ENCODE data around the gene ANKRD11. TPM values are rescaled to one million over a fixed set of nuclear protein-coding genes. Genes with fewer than 3 reads are reported as not detected.

The ANKRD11 gene
- total RNA-seq, 2 donors from 2014 or later: 118 to 159 TPM

- H3K4me3 Mint-ChIP-seq: no peak overlapping the region
- H3K4me1 Mint-ChIP-seq: no peaks in the 10 kb centered on the region
- no peak for DNase-seq
- H3K27me3 Mint-ChIP-seq (ENCODE audit: insufficient read depth): no peaks in the 10 kb centered on the region
- H3K9ac ChIP-seq (ENCODE audit: extremely low read depth, low read length, poor library complexity, severe bottlenecking): no peak overlapping the region
- H3K9me3 Mint-ChIP-seq: no peaks in the 10 kb centered on the region
- peaks cover 48% of the 10 kb centered on the region for H3K36me3 Mint-ChIP-seq (ENCODE audit: low read depth)
- no peaks in the 10 kb centered on the region for H3K9me3 ChIP-seq (ENCODE audit: control insufficient read depth, low read length)
- H3K4me3 ChIP-seq (ENCODE audit: low read length): no peak overlapping the region
- TF ChIP-seq CTCF (conservative IDR thresholded peaks at IDR 0.05): no peak
- H3K27ac Mint-ChIP-seq: no peak overlapping the region
- no peaks in the 10 kb centered on the region for H3K27me3 ChIP-seq (ENCODE audit: control insufficient read depth, insufficient read depth, low read length, poor library complexity, severe bottlenecking)
- H3K27ac ChIP-seq (ENCODE audit: low read depth, low read length): no peak overlapping the region
- 93 to 96% methylated on average over 7 to 8 of the region's 9 CpGs for WGBS, 2 experiments (ENCODE audit: insufficient coverage in 1 of 2, insufficient read length in 1 of 2)
- no peaks in the 10 kb centered on the region for H3K4me1 ChIP-seq (ENCODE audit: control insufficient read depth, insufficient read depth, low read length)
- peaks cover 56% of the 10 kb centered on the region for H3K36me3 ChIP-seq (ENCODE audit: control insufficient read depth, insufficient read depth, low read length)
These were observed 22.1 kb upstream of the ANKRD11 start for GRCh38 chr16:89512453-89512852.

- H3K9me3 Mint-ChIP-seq: no peaks in the 10 kb centered on the region
- Histone ChIP-seq H3K9me3 (ENCODE audit: control insufficient read depth, low read length) (no peaks in the 10 kb centered on the region), H3K4me1 (ENCODE audit: control insufficient read depth, insufficient read depth, low read length) (no peaks in the 10 kb centered on the region), H3K36me3 (ENCODE audit: control insufficient read depth, insufficient read depth, low read length) (peaks cover 47% of the 10 kb centered on the region), H3K27me3 (ENCODE audit: control insufficient read depth, insufficient read depth, low read length, poor library complexity, severe bottlenecking) (no peaks in the 10 kb centered on the region), H3K27ac (ENCODE audit: low read depth, low read length) (no peak overlapping the region), H3K9ac (ENCODE audit: extremely low read depth, low read length, poor library complexity, severe bottlenecking) (no peak overlapping the region), H3K4me3 (ENCODE audit: low read length) (no peak overlapping the region)
- H3K27me3 Mint-ChIP-seq (ENCODE audit: insufficient read depth): no peaks in the 10 kb centered on the region
- WGBS, 2 experiments (ENCODE audit: insufficient coverage in 1 of 2, insufficient read length in 1 of 2): 92 to 100% methylated on average over 6 to 8 of the region's 8 CpGs
- H3K36me3 Mint-ChIP-seq (ENCODE audit: low read depth): peaks cover 39% of the 10 kb centered on the region
- H3K4me3 Mint-ChIP-seq: no peak overlapping the region
- H3K4me1 Mint-ChIP-seq: peaks cover 4% of the 10 kb centered on the region
- no peak overlapping the region for H3K27ac Mint-ChIP-seq
- no peak for DNase-seq
- no peak for TF ChIP-seq CTCF (conservative IDR thresholded peaks at IDR 0.05)
These were observed 21.0 kb upstream of the ANKRD11 start for GRCh38 chr16:89511374-89511773.

GRCh38 chr16:89510526-89510925 is 20.2 kb upstream of the ANKRD11 start:
- H3K36me3 ChIP-seq (ENCODE audit: control insufficient read depth, insufficient read depth, low read length): peaks cover 40% of the 10 kb centered on the region
- H3K9me3 Mint-ChIP-seq: no peaks in the 10 kb centered on the region
- H3K4me1 ChIP-seq (ENCODE audit: control insufficient read depth, insufficient read depth, low read length): no peaks in the 10 kb centered on the region
- peaks cover 7% of the 10 kb centered on the region for H3K27me3 Mint-ChIP-seq (ENCODE audit: insufficient read depth)
- TF ChIP-seq CTCF (conservative IDR thresholded peaks at IDR 0.05): no peak
- WGBS, 2 experiments (ENCODE audit: insufficient coverage in 1 of 2, insufficient read length in 1 of 2): 95 to 98% methylated on average over 8 to 9 of the region's 9 CpGs
- H3K4me3 Mint-ChIP-seq: peak overlapping the region; percentile 84
- H3K4me3 ChIP-seq (ENCODE audit: low read length): no peak overlapping the region
- H3K9ac ChIP-seq (ENCODE audit: extremely low read depth, low read length, poor library complexity, severe bottlenecking): no peak overlapping the region
- DNase-seq: no peak
- H3K27me3 ChIP-seq (ENCODE audit: control insufficient read depth, insufficient read depth, low read length, poor library complexity, severe bottlenecking): no peaks in the 10 kb centered on the region
- H3K4me1 Mint-ChIP-seq: peaks cover 4% of the 10 kb centered on the region
- peaks cover 32% of the 10 kb centered on the region for H3K36me3 Mint-ChIP-seq (ENCODE audit: low read depth)
- no peak overlapping the region for H3K27ac Mint-ChIP-seq
- no peaks in the 10 kb centered on the region for H3K9me3 ChIP-seq (ENCODE audit: control insufficient read depth, low read length)
- no peak overlapping the region for H3K27ac ChIP-seq (ENCODE audit: low read depth, low read length)

Measured in endodermal cell (in vitro differentiated cells).